Mesodermal cell (in vitro differentiated cells): Measurements from ENCODE around the gene CHD2.
A peak's percentile ranks its signal among the peaks of the same experiment; 100 is the strongest.

Source experiments
- H3K27ac ChIP-seq: 2 replicates; pipeline ENCODE4 v1.7.0; 2013; ENCODE audit warnings: mild to moderate bottlenecking, low read depth, low read length, moderate library complexity; ENCODE audit not compliant: severe bottlenecking
- H3K36me3 ChIP-seq: 2 replicates; pipeline ENCODE4 v1.7.1; 2013; ENCODE audit warnings: mild to moderate bottlenecking, low read length, moderate library complexity; ENCODE audit not compliant: control insufficient read depth, insufficient read depth
- H3K4me1 ChIP-seq: one replicate; pipeline ENCODE4 v1.7.1; 2013; ENCODE audit warnings: mild to moderate bottlenecking, low read length; ENCODE audit not compliant: insufficient read depth, control insufficient read depth, poor library complexity, severe bottlenecking
- H3K4me3 ChIP-seq: 2 replicates; pipeline ENCODE4 v1.7.0; 2013; ENCODE audit warnings: low read length, control low read depth, mild to moderate bottlenecking; ENCODE audit not compliant: insufficient read depth, poor library complexity, severe bottlenecking; ENCODE audit errors: extremely low read depth
- H3K9me3 ChIP-seq: 2 replicates; pipeline ENCODE4 v1.7.1; 2013; ENCODE audit warnings: mild to moderate bottlenecking, low read length, moderate library complexity; ENCODE audit not compliant: control insufficient read depth
- WGBS, 2 experiments: methylation state at CpG; one replicate each; pipeline ENCODE4 v1.1.5; 2013; ENCODE audit warnings: missing lambda C conversion rate in 2 of 2; ENCODE audit not compliant: insufficient coverage in 2 of 2; 5-methylcytosine and 5-hydroxymethylcytosine counted together

Gene CHD2

DNA sequence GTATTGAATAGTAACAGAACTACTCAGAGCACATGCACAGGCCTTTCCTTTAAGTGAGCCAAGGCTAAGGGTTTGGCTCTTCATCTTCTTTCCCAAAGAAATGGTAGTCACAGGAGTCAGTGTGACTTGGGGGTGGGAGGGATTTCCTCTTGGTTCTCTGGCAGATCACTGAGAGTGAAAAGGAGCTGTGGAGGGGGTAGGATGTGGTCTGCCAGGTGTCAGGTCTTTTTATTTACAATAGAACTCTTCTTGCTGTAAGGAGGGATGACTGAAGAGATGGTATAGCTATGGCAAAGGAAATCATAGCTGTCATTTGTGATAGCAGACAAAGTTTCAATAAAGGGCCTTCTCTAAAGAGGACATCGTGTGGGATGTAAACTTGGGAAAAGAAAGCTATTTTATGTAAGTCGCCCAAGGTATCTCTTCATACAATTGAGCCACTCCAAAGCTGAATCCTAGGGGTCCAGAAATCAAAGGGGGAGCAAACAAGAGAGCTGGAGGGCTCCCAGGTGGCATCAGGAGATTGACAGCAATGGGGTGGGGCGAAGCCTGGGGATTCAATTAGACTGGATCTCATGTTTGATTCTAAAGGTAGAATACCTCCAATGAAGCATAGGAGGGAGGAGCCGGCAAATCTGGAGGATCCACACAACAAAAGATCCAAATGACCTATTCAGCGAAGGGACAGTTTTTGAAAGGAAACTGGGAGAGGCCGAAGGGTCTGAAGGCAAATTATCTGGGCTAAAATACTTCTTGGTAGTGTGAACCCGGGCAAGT is 20.0 kb upstream of the CHD2 start:
- Histone ChIP-seq H3K9me3 (no peaks in the 10 kb centered on the region), H3K4me3 (no peak overlapping the region), H3K36me3 (peaks cover 5% of the 10 kb centered on the region), H3K27ac (no peak overlapping the region), H3K4me1 (peaks cover 14% of the 10 kb centered on the region)
- 81 to 100% methylated on average over 4 to 5 of the region's 7 CpGs for WGBS, 2 experiments

DNA sequence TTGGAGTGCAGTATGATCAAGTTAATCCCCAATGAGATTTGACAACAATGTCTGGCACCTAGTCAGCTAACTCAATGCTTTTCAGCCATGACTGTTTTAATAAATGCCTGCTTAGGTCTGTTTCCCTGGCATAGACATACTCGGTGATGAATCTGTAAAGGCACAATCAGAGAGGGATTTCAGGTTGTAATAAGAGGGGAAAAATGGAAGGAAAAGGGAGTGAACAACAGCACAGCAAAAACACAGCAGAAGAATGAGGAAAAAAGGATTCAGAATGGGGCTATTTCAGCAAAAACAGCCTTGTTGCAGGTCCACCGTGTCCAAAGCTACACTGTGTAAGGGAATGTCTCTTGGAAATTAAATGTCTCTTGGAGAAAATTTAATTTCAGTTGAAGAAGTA is 19.3 kb upstream of the CHD2 start:
- Histone ChIP-seq H3K27ac (peak overlapping the region; percentile 86), H3K9me3 (no peaks in the 10 kb centered on the region), H3K4me1 (peaks cover 14% of the 10 kb centered on the region), H3K36me3 (peaks cover 5% of the 10 kb centered on the region), H3K4me3 (no peak overlapping the region)
- 71 to 88% methylated on average over 1 of the region's 2 CpGs for whole genome bisulfite sequencing, 2 experiments

DNA sequence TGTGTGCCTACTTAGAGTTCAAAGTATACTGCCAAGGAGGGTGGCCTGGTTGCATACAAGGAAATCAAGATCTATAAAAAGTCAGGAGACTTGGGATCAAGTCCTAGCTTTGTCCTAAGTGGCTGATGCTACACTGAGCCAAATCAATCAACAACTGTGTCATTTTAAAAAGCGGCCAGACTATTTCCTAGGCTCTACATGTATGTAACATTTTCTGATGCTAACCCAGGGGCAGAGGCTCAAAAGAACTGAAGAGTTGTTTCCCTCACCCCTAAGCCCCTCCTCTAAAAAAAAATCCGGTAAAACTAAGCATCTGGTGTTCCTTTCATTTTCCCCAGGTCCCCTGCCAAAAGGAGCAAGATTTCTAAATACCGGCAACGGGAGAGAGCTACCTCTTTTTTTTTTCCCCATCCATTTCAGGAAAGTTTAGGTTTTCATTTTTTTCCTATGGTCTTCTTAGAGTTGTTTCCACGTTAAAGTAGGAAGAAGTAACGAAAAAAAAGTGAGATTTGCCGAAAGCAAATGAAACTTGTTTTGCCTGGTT is 18.8 kb upstream of the CHD2 start:
- Histone ChIP-seq H3K4me3 (no peak overlapping the region), H3K36me3 (peaks cover 5% of the 10 kb centered on the region), H3K27ac (peak overlapping the region; percentile 86), H3K4me1 (peaks cover 14% of the 10 kb centered on the region), H3K9me3 (no peaks in the 10 kb centered on the region)
- WGBS, 2 experiments: 68 to 73% methylated on average over 4 to 5 of the region's 7 CpGs

DNA sequence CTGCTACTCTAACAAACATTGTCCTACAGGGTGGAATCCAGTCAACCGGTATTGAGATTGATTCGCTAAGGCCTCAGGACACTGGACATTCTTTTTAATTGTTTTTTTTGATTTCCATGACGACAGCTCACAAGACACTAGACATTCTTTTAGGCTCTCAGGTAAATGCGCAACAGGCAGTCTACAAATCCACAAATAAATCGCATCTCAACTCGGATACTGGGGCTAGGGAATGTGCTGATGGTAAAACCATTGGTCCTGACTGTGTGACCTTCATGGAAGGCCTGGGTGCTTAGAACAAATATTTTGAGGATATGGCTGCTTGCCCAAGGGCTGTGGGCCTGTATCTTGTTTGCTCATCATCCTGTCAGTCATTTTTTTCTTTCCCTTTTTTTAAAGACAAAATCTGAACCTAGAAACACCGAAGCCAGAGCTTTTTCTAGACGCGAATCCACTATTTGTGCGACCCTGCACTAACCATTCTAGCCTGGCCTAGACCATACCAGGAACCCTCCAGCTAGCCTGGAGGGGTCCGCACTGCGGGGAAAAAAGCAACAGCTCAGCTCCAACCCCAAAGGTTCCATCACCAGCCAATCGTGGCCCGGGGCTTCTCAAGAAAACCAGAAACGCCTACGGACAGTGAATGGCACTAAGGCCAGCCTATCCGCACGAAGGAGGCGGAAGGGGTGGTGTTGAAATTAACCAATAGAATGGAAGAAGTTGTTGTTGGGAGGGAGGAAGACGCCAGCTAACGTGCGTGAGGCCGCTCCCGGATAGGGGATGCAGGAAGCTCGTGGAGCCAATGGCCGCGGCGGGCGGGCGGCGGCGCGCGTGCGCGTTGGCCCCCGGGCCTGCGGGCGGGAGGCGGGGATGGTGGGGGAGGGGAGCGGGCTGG is 18.1 kb upstream of the CHD2 start:
- Histone ChIP-seq H3K4me1 (peaks cover 14% of the 10 kb centered on the region), H3K9me3 (no peaks in the 10 kb centered on the region), H3K4me3 (peak overlapping the region; percentile 7), H3K27ac (peak overlapping the region; percentile 86), H3K36me3 (peaks cover 11% of the 10 kb centered on the region)
- WGBS, 2 experiments: 8 to 14% methylated on average over 16 to 36 of the region's 41 CpGs

DNA sequence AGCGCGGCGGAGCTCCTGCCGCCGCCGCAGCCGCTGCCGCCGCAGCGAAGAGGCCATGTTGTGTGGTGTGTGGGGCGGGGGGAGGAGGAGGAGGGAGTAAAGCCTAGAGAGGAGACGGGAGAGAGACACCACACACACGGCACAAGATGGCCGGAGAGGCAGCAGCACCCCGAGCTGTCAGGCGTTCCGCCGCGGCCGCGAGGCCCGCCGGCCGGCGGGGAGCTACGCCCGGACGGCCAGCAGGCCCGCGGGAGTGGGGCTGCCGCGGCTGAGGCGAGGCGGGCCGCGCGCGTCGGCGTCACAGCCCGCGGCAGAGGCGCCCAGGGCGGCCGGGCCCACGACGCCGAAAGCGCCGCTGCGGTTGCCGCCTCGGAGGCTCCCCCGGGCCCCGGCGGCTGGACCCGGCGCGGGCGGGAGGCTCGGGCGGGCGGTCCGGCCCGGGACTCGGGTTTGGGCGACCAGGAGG is 17.4 kb upstream of the CHD2 start:
- Histone ChIP-seq H3K4me1 (peaks cover 14% of the 10 kb centered on the region), H3K4me3 (peak overlapping the region; percentile 94), H3K27ac (peak overlapping the region; percentile 96), H3K9me3 (no peaks in the 10 kb centered on the region), H3K36me3 (peaks cover 15% of the 10 kb centered on the region)
- 0 to 1% methylated on average over 41 to 62 of the region's 67 CpGs for WGBS, 2 experiments

DNA sequence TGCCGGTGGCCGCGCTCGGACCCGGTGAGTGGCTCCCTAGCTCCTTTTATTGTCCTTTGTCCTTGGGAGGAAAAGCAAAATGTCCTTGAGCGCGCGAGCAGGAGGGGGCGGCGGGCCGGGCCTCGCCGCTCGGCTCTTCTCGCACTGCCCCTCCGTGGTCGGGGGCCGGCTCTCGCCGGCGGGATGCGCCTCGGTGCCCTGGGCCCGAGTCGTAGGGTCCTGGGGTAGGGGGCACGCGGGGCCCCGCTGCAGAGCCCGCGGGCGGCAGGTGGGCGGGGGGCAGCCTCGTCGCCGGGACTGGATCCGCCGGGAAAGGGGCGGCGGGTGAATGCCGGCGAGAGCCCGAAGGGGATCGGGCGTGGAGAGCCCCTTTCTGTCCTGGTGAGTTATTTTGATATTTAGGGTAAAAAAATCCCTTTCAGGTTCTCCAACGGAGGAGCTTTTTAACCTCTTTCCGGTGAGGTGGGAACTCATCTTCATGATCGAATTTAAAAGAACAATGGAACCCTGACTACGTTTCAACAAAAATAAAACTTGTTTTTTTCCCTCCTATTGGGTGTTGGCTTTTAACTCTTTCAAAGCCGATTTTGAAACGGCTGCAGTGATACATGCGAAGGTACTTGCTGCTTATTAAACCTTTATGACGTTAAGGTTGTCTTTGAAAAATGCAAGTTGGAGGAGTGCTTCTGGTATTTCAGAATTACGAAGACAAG is 16.8 kb upstream of the CHD2 start:
- Histone ChIP-seq H3K36me3 (peaks cover 19% of the 10 kb centered on the region), H3K4me1 (peaks cover 14% of the 10 kb centered on the region), H3K27ac (peak overlapping the region; percentile 96), H3K4me3 (peak overlapping the region; percentile 94), H3K9me3 (no peaks in the 10 kb centered on the region)
- WGBS, 2 experiments: 0% methylated on average over 36 to 40 of the region's 53 CpGs

DNA sequence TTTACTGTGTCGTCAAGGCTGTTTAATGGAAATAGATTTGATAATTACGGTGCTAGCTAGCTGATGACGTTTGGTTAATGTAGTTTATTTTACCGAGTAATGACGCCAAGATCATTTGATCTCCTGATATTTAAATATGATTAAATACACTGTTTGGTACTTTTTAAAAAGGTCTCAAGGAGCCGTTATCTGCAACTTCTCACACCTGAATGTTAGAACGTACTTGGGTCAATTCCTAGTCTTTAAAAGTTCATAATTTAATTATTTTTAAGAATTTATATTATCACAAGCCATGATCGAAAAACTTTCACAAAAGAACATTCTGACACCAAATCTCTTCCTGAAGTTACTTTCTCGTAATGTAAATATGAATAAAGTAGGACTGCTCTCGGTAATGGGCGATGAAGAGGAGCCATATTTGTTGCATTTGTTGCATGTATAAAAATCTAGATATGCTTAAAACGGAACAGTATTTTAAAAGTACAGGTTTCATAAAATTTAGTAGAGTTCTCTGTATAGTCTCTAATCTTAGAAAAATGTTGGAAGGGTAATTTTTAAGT is 16.2 kb upstream of the CHD2 start:
- Histone ChIP-seq H3K27ac (peak overlapping the region; percentile 96), H3K36me3 (peaks cover 21% of the 10 kb centered on the region), H3K4me3 (peak overlapping the region; percentile 94), H3K4me1 (peaks cover 14% of the 10 kb centered on the region), H3K9me3 (no peaks in the 10 kb centered on the region)
- 0% methylated on average over 2 to 3 of the region's 12 CpGs for WGBS, 2 experiments

DNA sequence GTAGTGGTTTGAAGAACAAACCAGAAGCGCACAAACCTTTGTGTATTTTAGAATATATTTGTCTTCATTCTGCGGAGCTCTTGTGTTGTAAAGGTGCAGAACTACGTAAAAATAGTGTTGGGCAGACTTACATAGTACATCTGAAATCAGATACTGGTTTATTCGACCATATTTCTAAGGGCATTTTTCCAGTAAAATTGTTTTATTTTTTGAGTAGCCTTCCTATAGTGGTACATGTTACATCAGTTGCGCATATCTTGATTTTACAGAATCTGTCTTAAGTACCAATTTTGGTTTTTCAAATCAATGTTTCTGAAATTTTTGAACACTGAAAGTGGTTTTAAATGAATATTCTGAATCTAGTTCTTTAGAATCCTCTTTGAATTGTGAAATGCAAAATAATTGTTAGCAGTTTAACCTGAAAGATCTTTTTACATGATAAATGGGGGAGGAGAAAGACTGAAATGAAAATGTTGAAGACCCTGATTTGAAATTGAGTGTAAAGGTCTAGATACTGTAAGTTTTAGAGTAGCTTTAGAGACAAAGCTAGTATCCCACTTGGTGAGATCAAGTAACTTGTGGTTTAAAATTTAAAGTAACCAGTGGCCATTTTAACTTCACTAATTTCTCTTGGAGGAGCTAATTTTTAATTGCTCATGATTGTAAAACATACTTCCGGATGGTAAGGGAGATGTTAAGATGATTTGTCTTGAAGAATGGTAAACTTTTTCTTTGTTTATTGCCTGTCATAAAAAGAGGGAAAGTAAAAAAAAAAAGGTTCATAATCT is 15.5 kb upstream of the CHD2 start:
- H3K4me3 ChIP-seq: peak overlapping the region; percentile 94
- peak overlapping the region; percentile 96 for H3K27ac ChIP-seq
- peaks cover 14% of the 10 kb centered on the region for H3K4me1 ChIP-seq
- no peaks in the 10 kb centered on the region for H3K9me3 ChIP-seq
- WGBS, 2 experiments: 0% methylated on average over 1 of the region's 6 CpGs; no CpG with 5 or more reads in 1 of the 2 experiments
- H3K36me3 ChIP-seq: peaks cover 27% of the 10 kb centered on the region

DNA sequence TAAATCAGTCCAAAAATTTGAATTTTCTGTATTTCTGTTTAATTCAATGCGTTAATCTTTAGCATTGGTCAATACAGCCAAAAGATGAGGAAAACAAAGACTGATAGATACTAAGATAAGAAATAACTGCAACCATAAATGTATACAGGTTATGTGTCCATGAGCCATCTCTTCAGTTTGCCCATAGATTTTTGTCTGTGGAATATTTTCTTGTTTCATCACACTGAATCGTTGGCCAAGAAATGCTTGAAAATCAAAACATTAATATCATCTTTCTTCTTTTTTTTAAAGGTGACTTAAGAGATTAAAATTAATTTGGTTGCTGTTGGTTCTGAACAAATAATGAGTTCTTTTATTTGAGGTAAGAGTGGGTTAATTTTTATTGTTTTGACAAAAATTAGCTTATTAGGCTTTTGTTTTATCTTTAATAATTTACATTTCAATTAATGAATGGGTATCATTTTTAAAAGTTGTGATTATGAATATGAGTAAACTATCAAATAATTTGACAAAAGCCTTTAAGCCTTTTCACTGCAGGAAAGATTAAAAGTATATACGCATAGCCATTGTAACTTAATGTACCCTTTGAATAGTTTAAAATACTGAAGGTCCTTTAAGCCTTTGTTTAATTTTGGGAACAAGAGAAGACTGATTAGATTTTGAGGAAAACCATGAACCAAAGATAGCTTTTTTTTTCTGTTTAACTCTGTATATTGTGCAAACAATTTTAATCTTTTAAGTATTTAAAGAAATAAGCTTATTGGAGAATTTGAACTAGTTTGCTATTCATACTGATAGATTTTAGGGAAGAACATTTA is 14.7 kb upstream of the CHD2 start:
- no CpG with 5 or more reads among the region's 3 CpGs for WGBS, 2 experiments
- peak overlapping the region; percentile 94 for H3K4me3 ChIP-seq
- no peaks in the 10 kb centered on the region for H3K9me3 ChIP-seq
- peaks cover 14% of the 10 kb centered on the region for H3K4me1 ChIP-seq
- H3K27ac ChIP-seq: peak overlapping the region; percentile 96
- H3K36me3 ChIP-seq: peaks cover 35% of the 10 kb centered on the region
